HG03571 (cell line): ENCODE data around the gene STK33.

Source experiments
- ATAC-seq: cut with Tn5 transposase; IDR thresholded peaks from one replicate; pipeline ENCODE4 v1.9.1; 2021; ENCODE audit not compliant: unreplicated experiment

STK33 gene

DNA sequence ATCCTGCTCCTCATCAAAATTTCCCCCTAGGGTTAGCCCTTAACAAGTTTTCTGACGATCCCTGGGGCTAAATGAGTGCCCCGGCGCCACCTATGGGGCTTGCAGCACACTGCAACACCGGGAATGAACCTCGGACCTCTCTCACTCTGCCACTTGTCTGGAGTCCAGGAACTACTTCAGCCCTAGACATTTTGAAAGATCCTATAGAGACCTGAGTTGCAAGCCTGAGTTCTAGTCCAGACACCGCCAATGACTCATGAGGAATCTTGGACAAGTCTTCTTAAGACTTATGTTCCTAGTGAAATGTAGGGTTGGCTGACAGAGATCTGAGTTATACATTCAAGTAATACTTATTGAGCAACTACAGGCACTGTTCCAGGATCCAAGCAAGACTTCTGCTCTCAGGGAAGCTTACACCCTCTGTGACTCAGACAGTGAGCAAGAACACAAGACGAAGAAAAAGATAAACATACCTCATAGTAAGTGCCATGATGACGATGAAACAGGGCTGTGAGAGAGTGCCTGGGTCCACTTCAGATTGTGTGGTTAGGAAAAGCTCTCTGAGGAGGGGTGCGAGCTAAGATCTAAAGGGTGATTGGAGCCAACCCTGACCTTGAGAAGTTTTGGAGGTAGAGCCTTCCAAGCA is 10.2 kb upstream of the STK33 start:
- peak; percentile 81 for ATAC-seq

DNA sequence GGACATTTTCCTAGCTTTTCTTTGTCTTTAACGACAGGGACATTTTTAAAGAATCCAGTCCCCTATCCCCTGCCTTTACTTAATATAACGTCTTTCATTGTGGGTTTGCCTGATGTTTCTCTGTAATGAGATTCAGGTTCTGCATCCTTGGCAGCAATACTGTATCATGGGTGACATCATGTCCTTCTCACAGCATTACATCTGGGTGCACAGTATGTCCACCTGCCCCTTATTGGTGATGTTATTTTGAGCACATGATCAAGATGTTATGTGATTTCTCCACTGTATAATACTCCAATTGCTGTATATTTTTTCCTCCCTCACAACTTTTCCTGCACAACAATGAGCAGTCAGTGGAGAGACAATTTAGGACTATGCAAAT is 9.7 kb upstream of the STK33 start:
- no peak for ATAC-seq

DNA sequence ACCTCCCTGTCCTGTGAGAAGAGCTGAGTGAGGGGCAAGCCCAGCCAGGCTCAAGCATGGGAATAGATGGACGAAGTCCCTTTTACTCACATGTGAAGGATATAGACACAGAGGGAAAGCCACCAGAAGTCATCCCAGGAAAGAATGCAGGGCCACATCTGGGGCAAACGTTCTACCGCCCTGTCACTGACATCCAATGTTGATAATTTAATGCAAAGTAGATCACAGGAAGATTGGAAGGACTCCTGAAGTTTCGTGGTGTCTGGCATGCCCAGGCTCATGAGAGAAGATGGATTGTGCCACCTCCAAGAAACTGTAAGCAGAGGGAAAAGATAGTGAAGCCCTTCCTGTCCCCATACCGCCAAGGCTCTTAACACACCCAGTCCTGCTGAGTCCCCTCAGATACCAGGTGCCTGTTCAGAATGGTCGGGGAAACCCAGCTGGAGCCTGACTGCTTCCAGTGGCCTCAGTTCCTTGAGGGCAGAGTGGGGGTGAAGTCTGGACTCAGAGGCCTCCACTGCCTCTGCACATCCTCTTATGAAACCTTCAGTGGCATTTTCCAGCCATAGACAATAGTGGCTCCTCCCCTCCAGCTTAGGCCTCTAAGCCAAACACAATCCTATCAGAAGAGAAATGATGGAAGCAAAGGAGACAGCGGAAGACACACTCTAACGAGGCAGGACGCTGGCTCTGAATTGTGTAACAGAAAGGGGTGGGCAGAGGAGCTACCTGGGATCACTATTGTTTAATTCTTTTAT is 7.5 kb upstream of the STK33 start:
- no peak for ATAC-seq

- no peak for ATAC-seq
Observed at GRCh38 chr11:8598506-8598905, 4.5 kb upstream of the STK33 start.

GRCh38 chr11:8597182-8597581 is 3.2 kb upstream of the STK33 start:
- no peak for ATAC-seq

DNA sequence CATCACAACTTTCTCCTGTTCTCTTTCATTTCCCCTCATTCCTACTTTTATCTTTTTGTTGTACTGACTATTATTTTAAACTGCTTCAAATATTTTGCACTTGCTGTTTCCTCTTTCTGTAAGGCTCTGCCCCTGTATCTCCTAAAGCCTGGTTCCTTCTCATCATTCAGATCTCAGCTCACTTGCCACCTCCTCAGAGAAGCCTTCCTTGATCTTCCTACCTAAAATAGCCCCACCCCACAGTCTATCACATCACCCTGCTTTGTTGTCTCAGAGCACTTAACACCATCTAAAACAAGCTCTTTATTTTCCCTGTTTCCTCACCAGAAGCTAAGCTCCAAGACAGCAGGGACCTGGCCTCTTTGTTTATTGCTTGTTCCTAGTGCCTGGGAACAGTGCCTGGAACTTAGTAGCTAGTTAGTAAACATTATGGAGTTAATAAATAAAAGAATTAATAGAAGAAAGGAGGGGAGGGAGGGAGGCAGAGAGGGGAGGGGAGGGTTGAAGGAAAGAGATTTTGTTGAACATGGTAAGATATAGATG is 2.5 kb upstream of the STK33 start:
- no peak for ATAC-seq

DNA sequence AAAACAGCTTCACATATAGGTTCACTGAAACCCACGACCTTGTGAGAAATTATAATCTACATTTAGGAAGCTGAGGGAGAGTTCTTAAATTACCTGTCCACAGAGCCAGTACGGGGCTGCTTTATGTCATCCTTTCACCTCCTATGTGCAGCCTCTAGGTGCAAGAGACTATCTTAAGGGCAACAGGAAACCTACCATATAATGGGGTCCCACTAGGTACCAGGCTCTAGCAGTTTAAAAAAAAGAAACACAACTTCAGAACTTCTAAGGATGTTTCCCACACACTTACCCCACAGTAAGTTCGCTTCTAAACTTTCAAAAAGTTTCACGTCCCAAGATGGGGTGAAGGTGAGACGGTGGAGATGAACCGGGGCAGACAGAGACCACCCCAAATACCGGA is 573 bp downstream of the STK33 start:
- peak; percentile 18 for ATAC-seq

- ATAC-seq = no peak
Observed at GRCh38 chr11:8587915-8588314, 6.1 kb downstream of the STK33 start.

- ATAC-seq = no peak
Observed at GRCh38 chr11:8586805-8587204, 7.2 kb downstream of the STK33 start.

GRCh38 chr11:8586184-8586583 is 7.8 kb downstream of the STK33 start:
- no peak for ATAC-seq

- no peak for ATAC-seq
Observed at GRCh38 chr11:8584511-8584910, 9.5 kb downstream of the STK33 start.

DNA sequence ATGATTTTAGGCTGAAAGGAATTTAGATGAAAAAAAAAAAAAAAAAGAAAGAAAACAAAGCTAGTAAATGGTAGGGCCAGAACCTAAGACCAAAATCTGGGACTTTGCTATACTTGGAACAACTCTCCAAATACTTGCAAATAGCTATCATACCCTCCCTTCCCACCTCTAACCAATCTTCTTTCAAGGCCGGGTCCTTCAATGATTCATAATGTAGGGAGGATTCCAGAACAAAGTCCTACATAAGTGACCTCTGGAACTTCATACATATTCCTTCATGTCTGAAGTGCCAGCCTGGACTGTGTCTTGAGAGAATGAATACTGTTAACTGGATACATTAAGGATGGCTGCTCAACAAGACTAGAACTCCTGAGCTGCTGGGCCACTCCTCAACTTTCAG is 9.9 kb downstream of the STK33 start:
- ATAC-seq = no peak

DNA sequence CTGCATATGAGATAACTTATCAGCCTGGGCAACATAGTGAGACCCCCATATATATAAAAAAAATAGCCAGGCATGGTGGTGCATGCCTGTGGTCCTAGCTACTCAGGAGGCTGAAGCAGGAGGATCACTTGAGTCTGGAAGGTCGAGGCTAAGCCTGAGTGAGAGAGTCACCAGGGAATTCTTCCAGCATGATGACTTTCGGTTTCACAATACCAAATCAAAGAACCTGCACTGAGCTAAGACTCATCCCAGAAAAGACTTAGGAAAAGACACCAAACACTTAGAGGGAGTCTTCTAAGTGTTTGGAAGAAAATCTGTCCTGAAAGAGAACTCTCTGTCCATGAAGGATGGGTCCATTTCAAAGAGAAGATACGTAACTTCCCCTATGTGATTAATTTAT is 12.7 kb downstream of the STK33 start:
- no peak for ATAC-seq

DNA sequence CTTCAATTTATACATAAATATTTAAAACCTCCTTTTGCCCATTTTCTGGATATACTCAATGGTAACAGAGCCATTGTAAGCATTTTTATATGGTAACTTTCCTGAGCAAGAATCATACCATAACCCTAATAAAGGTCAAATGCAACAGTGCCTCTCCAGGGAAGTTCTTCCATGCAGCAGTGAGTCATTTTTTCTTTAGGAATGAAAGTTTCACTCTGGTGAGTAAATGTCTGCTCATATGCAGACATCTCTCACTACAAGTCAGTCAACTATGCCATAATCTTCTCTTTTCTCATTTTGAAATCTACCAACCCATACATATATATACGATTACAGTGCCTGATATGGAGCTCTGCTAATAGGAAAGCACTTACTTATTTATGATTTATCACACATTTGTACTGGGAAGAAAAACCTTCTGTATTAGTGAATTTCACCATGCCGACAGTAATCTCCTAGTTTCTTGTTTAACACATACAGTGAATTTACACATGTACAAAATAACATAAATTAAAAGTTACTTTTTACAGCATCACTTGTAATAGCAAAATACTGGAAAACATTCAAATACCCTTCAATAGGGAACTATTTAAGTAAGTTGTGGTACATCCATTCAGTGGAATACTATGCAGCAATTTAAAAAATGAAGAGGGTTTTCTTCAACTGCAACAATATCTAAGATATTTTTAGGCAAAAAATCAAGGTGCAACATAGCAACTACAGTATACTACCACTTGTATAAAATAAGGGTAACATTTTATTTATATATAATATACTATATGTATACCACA is 16.0 kb downstream of the STK33 start:
- ATAC-seq = no peak

DNA sequence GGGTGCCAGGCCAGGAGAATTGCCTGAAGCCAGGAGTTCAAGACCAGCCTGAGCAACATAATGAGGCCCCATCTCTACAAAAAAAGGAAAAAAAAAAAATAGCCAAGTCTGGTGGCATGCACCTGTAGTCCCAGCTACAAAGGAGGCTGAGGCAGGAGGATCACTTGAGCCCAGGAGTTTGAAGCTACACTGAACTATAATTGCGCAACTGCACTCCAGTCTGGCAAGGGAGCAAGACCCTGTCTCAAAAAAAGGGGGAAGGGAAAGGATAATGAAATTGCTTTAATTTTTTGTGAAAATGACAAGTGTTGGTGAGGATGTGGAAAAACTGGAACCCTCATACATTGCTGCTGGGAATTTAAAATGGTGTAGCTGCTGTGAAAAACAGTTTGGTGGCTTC is 19.2 kb downstream of the STK33 start:
- no peak for ATAC-seq

DNA sequence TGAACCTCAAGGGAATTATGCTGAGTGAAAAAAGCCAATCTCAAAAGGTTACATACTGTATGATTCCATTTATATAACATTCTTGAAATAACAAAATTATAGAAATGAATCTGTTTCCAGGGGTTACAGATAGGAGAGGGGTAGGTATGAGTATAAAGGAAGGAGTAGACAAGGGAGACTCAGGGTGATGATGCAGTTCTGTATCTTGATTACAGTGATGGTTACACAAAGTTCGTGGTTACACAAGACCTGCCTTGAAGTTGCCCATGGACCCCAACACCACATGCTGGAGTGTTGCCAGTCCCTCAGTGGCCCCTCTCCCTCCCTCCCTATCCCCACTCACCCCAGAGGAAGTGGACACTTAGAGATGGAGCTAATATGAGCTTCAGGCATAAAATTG is 20.3 kb downstream of the STK33 start:
- ATAC-seq = no peak

GRCh38 chr11:8567602-8568198 is 26.3 kb downstream of the STK33 start:
- ATAC-seq = no peak

DNA sequence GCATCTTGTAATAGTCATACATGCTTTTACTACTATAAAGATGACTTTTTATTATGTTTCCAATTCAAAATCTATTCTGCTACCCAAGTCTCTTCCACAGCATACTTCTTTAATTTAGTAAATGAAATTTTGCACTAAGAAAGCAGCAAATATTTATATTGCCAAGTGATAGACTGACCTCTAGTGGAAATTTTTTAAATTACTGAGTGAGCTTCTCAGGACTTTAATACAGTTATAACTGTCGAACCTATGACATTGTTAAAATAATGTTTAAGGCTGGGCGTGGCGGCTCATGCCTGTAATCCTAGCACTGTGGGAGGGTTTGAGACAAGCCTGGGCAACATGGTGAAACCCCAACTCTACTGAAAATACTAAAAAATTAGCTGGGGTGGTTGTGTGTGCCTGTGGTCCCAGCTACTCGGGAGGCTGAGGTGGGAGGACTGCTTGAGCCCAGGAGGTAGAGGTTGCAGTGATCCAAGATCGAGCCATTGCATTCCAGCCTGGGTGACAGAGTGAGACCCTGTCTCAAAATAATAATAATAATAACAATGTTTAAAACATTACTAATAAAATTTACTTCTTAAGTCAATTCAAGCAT is 27.3 kb downstream of the STK33 start:
- no peak for ATAC-seq

DNA sequence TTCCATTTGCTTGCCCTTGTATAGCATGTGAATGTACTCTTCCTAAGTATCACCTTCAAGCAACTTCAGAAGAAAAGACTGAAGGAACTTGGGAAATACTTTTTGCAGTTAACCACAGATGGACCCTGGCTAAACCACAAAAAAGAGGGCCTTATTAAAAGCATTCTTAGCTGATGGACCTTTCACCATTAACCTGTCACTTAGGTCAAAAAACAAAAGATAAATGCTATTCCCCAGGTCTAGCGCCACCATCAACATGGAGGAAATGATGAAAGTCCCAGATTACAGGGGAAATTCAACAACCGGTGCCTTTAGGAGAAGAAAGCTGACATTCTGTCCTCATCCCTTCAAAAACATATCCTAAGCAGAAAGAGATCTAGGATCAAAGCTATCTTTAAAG is 29.5 kb downstream of the STK33 start:
- no peak for ATAC-seq

DNA sequence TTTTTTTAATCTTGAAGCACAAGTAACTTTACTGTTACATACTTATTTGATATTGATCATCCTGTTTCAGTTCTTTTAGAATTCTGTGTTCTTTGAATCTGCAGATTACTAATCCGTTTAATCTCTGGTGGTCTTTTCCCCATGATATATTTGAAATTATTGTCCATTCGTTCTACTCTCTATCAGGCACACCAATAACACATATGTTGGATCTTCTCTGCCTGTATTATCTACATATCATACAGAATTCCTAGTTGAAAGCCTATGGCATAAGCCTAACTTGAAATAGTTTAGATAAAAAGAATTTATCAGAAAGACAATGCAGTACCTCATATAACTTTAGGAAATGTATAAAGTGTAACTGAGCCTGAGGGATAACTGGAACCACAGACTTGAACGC is 32.6 kb downstream of the STK33 start:
- no peak for ATAC-seq

- ATAC-seq = no peak
Observed at GRCh38 chr11:8558436-8558835, 35.6 kb downstream of the STK33 start.
